Measurements from ENCODE around the gene GRAMD2B.

GRCh38 chr5:126430631-126431030 lies 7.4 kb downstream of the GRAMD2B start:
- TF ChIP-seq CTCF (IDR thresholded peaks at IDR 0.05) (no peak), REST (IDR thresholded peaks at IDR 0.05; ENCODE audit: insufficient read depth in 1 of 2, low read depth in 2 of 2, low read length in 1 of 2) (no peak), POLR2AphosphoS5 (IDR thresholded peaks at IDR 0.05; ENCODE audit: low read depth, low read length) (no peak)
